PC-3 (cell line): Measurements from ENCODE around the gene CDH4. TPM values are rescaled to one million over a fixed set of nuclear protein-coding genes. Genes with fewer than 3 reads are reported as not detected.

Source experiments
- ATAC-seq: fragments of 200-7000 bp; cut with Tn5 transposase; 2 replicates; pipeline ENCODE4 v1.9.1; 2020; ENCODE audit warnings: mild to moderate bottlenecking, moderate library complexity
- BruUV-seq: library from RNA; stranded (reverse); fragments of 400-500 nt; replicated peaks from 2 replicates; lab custom pipeline; 2021; lab: Mats Ljungman, UMichigan
- CTCF ChIA-PET: fragments of 300-600 bp; sonication (Branson Sonifier 250); formaldehyde crosslinking; loops from one replicate; lab custom pipeline; 2022; ENCODE audit warnings: antibody characterized with exemption; lab: Charles Lee
- POLR2A ChIA-PET: fragments of 300-600 bp; sonication (Branson Sonifier 250); formaldehyde crosslinking; loops from one replicate; lab custom pipeline; 2022; ENCODE audit warnings: antibody characterized with exemption; ENCODE audit not compliant: unreplicated experiment; lab: Charles Lee
- DNase-seq: peaks from one replicate; pipeline ENCODE4 v3.0.0-alpha.2; 2015
- H2AFZ ChIP-seq: fragments of 300-600 bp; sonication (generic); 2 replicates; pipeline ENCODE4 v1.6.0; 2016; ENCODE audit warnings: antibody characterized with exemption, low read length
- H3F3A ChIP-seq: fragments of 300-600 bp; sonication (generic); one replicate; pipeline ENCODE4 v1.6.0; 2017; ENCODE audit warnings: antibody characterized with exemption, low read length, control low read depth, mild to moderate bottlenecking; ENCODE audit not compliant: unreplicated experiment
- H3K27ac ChIP-seq: fragments of 300-600 bp; sonication (generic); 2 replicates; pipeline ENCODE4 v1.5.1; 2016; ENCODE audit warnings: mild to moderate bottlenecking, low read length
- H3K27me3 ChIP-seq: fragments of 300-600 bp; sonication (generic); 2 replicates; pipeline ENCODE4 v1.6.1; 2016; ENCODE audit warnings: low read length, mixed read lengths
- H3K36me3 ChIP-seq: fragments of 300-600 bp; sonication (generic); 2 replicates; pipeline ENCODE4 v1.6.1; 2016; ENCODE audit warnings: low read depth, mixed run types, low read length, mixed read lengths
- H3K4me1 ChIP-seq: fragments of 300-600 bp; sonication (generic); 2 replicates; pipeline ENCODE4 v1.5.1; 2016; ENCODE audit warnings: low read length; ENCODE audit not compliant: insufficient read depth
- H3K4me2 ChIP-seq: fragments of 300-600 bp; sonication (generic); 2 replicates; pipeline ENCODE4 v1.6.0; 2016; ENCODE audit warnings: low read length
- H3K4me3 ChIP-seq: fragments of 300-600 bp; sonication (generic); 2 replicates; pipeline ENCODE4 v1.5.1; 2016; ENCODE audit warnings: mild to moderate bottlenecking, low read length, mixed read lengths
- H3K79me2 ChIP-seq: fragments of 300-600 bp; sonication (generic); 2 replicates; pipeline ENCODE4 v1.6.1; 2017; ENCODE audit warnings: low read length, mixed read lengths
- H3K9ac ChIP-seq: fragments of 300-600 bp; sonication (generic); 2 replicates; pipeline ENCODE4 v1.6.0; 2016; ENCODE audit warnings: mild to moderate bottlenecking, low read length
- H3K9me2 ChIP-seq: fragments of 300-600 bp; sonication (generic); replicated peaks from 2 replicates; pipeline ENCODE4 v1.6.1; 2016; ENCODE audit warnings: mixed run types, low read length, mixed read lengths
- H3K9me3 ChIP-seq: fragments of 300-600 bp; sonication (generic); 2 replicates; pipeline ENCODE4 v1.6.1; 2016; ENCODE audit warnings: low read length, mixed read lengths
- H4K20me1 ChIP-seq: fragments of 300-600 bp; sonication (generic); 2 replicates; pipeline ENCODE4 v1.6.1; 2016; ENCODE audit warnings: low read length, mixed read lengths
- EZH2 ChIP-seq: fragments of 300-600 bp; sonication (generic); IDR thresholded peaks from one replicate; pipeline ENCODE4 v1.6.1; 2017; ENCODE audit warnings: antibody characterized with exemption, mild to moderate bottlenecking, low read length; ENCODE audit not compliant: unreplicated experiment
- EZH2phosphoT487 ChIP-seq: fragments of 300-600 bp; sonication (generic); IDR thresholded peaks from 2 replicates; pipeline ENCODE4 v1.6.1; 2018; ENCODE audit warnings: mild to moderate bottlenecking, antibody characterized with exemption, low read length, borderline replicate concordance
- intact Hi-C: fragments of 100-400 bp; cut with micrococcal nuclease; formaldehyde crosslinking; loops from 2 replicates; pipeline ENCODE4 v1.9.0; 2023
- total RNA-seq: library from RNA; depleted of rRNA; stranded (reverse); fragments of >200 nt; gene quantifications from 2 replicates; pipeline ENCODE4 v1.2.3, GENCODE V29; 2014
- TF ChIP-seq, protein P1 (sequence below): fragments of 300-600 bp; sonication (generic); conservative IDR thresholded peaks from 2 replicates; pipeline ENCODE4 v1.5.1; 2017; ENCODE audit warnings: antibody characterized with exemption, low read depth, mild to moderate bottlenecking, low read length

Gene CDH4
- total RNA-seq, 1 experiment from 2014 or later = not detected

DNA sequence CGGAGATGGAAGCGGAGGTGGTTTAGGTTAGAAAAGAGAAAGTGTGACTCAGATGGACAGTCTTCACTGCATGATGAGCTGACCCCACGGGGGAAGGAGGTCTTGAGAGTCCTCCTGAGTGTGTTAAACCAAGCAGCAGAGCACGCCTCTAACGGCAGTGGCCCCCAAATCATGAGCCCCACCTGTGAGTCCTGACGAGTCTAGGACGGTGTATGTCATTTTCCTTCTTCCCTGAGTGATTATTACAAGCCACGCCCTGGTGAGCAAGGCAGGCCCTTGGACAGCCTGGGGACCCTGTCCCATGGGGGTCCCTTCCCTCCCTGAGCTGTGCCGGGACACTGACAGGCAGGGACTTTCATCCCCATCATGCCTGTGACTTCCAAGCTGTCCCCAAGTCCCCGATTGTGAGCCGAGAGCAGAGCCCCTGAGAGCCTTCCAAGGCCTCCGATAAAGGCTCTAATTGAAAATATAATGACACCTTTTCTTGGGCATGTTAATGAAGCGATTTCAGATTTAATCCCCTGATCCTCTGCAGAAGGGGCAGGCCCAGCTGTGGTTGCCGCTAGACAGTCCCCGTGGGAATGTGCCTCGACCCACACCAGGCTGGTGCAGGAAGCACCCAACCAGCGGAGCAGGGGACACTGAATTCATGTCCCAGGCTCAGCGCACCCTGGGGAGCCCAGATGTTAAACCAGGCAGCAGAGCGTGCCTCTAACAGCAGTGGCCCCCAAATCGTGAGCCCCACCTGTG is 493.5 kb downstream of the CDH4 start:
- intact Hi-C loops = no loop called here
- BruUV-seq = no TSS peak
- Histone ChIP-seq H3K79me2 (no peaks in the 10 kb centered on the region), H3K9ac (no peak overlapping the region), H3K9me3 (no peaks in the 10 kb centered on the region), H3K27me3 (peaks cover 36% of the 10 kb centered on the region), H3F3A (no peaks in the 10 kb centered on the region), H3K4me2 (no peak overlapping the region), H3K4me1 (no peaks in the 10 kb centered on the region), H3K4me3 (no peak overlapping the region), H2AFZ (no peak overlapping the region), H4K20me1 (no peaks in the 10 kb centered on the region), H3K36me3 (no peaks in the 10 kb centered on the region), H3K9me2 (no peaks in the 10 kb centered on the region), H3K27ac (no peak overlapping the region)
- ChIA-PET POLR2A (no interaction called here), CTCF (no interaction called here)
- DNase-seq = no peak
- ATAC-seq = no peak
- TF ChIP-seq, protein P1, sequence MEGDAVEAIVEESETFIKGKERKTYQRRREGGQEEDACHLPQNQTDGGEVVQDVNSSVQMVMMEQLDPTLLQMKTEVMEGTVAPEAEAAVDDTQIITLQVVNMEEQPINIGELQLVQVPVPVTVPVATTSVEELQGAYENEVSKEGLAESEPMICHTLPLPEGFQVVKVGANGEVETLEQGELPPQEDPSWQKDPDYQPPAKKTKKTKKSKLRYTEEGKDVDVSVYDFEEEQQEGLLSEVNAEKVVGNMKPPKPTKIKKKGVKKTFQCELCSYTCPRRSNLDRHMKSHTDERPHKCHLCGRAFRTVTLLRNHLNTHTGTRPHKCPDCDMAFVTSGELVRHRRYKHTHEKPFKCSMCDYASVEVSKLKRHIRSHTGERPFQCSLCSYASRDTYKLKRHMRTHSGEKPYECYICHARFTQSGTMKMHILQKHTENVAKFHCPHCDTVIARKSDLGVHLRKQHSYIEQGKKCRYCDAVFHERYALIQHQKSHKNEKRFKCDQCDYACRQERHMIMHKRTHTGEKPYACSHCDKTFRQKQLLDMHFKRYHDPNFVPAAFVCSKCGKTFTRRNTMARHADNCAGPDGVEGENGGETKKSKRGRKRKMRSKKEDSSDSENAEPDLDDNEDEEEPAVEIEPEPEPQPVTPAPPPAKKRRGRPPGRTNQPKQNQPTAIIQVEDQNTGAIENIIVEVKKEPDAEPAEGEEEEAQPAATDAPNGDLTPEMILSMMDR = no peak
- TF ChIP-seq EZH2phosphoT487 = no peak
- TF ChIP-seq EZH2 = no peak

DNA sequence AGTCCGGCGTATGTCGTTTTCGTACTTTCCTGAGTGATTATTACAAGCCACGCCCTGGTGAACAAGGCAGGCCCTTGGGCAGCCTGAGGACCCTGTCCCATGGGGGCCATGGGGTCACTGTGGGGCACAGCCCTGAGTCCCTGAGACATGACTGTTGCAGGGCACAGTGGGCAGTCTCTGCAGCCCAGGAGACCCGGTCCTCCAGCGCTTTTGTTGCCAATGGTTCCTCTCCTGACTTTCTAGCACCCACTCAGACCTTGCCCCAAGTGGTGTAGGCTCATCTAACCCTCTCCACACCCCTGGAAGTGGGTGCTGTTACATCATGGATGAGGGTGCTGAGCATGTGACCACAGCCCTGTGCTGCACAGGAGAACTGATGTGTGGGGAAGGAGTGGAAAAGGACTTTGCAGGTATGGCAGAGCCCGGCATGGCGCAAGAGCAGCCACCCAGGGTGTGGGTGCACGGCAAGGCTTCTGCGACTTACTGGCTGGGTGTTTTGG is 494.1 kb downstream of the CDH4 start:
- Histone ChIP-seq H3K4me2 (no peak overlapping the region), H3K27me3 (peaks cover 34% of the 10 kb centered on the region), H3K27ac (no peak overlapping the region), H3K9ac (no peak overlapping the region), H2AFZ (no peak overlapping the region), H4K20me1 (no peaks in the 10 kb centered on the region), H3K9me3 (no peaks in the 10 kb centered on the region), H3K4me3 (no peak overlapping the region), H3K4me1 (no peaks in the 10 kb centered on the region), H3F3A (no peaks in the 10 kb centered on the region), H3K36me3 (no peaks in the 10 kb centered on the region), H3K79me2 (no peaks in the 10 kb centered on the region), H3K9me2 (no peaks in the 10 kb centered on the region)
- POLR2A ChIA-PET = no interaction called here
- DNase-seq (no peak), ATAC-seq (no peak)
- intact Hi-C loops = no loop called here
- no TSS peak for BruUV-seq
- TF ChIP-seq EZH2 (no peak), EZH2phosphoT487 (no peak)
- TF ChIP-seq, protein P1 = no peak
- CTCF ChIA-PET = no interaction called here

DNA sequence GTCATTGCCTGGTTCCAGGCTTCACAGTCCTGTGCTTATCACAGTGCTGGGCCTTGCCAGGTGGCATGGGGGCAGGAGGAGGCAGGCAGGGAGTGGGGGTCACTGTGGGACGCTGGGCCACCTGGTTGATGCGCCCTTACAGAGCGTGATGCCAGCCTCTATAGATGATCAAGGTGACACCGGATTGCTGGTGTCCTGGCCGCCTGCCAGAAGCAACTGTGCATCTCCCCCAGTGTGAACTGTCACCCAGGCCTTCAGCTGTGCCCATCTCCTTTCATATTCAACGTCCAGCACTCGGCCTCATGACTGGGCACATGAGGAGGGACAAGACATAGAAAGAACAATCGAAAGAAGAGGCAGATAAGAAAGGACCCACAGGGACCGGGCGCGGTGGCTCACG is 494.7 kb downstream of the CDH4 start:
- Histone ChIP-seq H4K20me1 (no peaks in the 10 kb centered on the region), H3K36me3 (no peaks in the 10 kb centered on the region), H3K27me3 (peaks cover 37% of the 10 kb centered on the region), H3K4me1 (no peaks in the 10 kb centered on the region), H3K9me3 (no peaks in the 10 kb centered on the region), H3K4me3 (no peak overlapping the region), H3K9me2 (no peaks in the 10 kb centered on the region), H3K4me2 (no peak overlapping the region), H3F3A (no peaks in the 10 kb centered on the region), H2AFZ (no peak overlapping the region), H3K79me2 (no peaks in the 10 kb centered on the region), H3K27ac (no peak overlapping the region), H3K9ac (no peak overlapping the region)
- ATAC-seq (no peak), DNase-seq (no peak)
- no peak for TF ChIP-seq EZH2phosphoT487
- TF ChIP-seq, protein P1 = no peak
- no peak for TF ChIP-seq EZH2
- ChIA-PET POLR2A (no interaction called here), CTCF (no interaction called here)
- no TSS peak for BruUV-seq
- intact Hi-C loops = no loop called here
